D721Med (cell line): Measurements from ENCODE around the gene SLC22A1.

Experiments used
- DNase-seq: peaks from one replicate; pipeline ENCODE4 v3.0.0; 2011; ENCODE audit warnings: low spot score; ENCODE audit not compliant: insufficient read length
- FAIRE-seq: peaks from 2 replicates; lab custom pipeline; 2011; peaks lifted over from hg19 to GRCh38; lab: Jason Lieb, UNC
- CTCF ChIP-seq: IDR thresholded peaks from 2 replicates; pipeline ENCODE4 v1.5.1; 2012; ENCODE audit warnings: mild to moderate bottlenecking, control low read depth; ENCODE audit not compliant: insufficient read depth; ENCODE audit errors: missing control alignments

SLC22A1 gene

GRCh38 chr6:160080097-160080496 lies 41.5 kb upstream of the SLC22A1 start:
- DNase-seq (no peak), FAIRE-seq (no peak)
- TF ChIP-seq CTCF = no peak

DNA sequence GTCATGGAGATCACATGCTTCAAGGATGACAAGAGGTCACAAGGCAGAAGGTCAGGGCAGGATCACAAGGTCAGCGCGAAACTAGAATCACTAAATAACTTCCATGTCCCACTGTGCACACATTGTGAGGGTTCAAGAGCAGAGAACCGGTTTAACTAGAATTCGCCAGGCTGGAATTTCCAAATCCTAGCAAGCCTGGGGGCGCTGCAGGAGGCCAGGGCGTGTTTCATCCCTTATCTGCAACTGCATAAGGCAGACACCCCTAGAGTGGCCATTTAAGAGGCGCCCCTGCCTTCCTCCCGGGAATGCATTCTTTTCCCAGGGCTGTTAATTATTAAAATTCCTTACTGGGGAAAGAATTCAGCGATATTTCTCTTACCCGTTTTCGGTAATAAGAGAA lies 40.2 kb upstream of the SLC22A1 start:
- no peak for TF ChIP-seq CTCF
- FAIRE-seq (no peak), DNase-seq (no peak)

GRCh38 chr6:160082627-160083026 lies 39.0 kb upstream of the SLC22A1 start:
- TF ChIP-seq CTCF = no peak
- DNase-seq (no peak), FAIRE-seq (no peak)

GRCh38 chr6:160084198-160084776 lies 37.3 kb upstream of the SLC22A1 start:
- DNase-seq = no peak
- no peak for FAIRE-seq
- no peak for TF ChIP-seq CTCF

DNA sequence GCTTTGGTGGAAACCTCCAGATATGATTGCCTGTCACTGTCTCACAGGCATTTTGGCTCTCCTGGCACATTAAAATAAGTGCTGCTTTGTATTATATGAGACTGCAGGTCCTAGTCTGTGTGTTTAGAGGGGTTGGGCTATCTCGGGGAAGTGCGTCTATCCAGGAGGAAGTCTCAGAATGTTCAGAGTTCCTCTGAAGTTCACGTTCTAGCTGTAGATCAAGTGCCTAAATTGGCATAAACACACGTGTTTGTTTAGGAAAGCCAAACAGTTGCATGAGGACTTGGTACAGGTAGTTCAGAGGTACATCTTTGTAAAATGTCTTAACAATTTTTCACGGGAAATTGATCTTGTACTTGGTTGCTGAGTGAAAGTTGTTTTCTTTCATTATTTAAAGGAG lies 36.4 kb upstream of the SLC22A1 start:
- FAIRE-seq (no peak), DNase-seq (no peak)
- TF ChIP-seq CTCF = no peak

DNA sequence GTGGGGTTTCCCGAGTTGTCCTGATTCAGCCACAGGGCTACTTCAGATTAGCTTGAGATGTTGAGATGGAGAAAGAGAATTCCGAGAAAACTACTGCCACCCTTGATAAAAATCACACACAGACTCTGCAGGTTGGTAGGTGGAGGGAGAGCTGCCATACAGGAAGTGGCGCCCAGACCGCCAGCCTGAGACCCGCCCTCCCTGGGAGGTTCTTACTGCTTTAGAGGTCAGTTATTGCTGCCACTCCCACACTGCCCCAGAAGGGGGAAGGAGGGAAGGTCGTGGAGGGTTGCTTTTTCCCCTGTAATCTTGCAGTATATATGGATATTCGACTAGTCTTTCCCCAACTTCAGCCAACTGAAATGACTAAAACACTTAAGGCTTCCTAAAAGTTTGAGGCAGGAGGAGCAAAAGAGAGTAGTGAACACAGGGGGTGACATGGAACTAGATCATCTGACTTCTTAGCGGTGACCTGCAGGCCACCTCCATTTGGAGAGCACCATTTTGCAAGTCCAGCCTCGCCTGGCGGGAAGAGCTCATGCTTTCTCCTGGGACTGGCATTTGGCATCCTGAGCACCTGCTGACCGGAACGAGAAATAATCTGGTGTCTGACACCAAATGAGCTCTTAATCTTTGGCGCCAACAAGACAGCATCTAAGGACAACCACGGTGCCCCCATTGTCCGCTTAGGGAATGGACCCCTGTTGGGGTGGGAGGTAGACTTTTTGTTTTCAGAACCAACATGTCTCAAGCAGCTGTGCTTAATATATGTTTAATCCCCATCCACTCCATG lies 35.7 kb upstream of the SLC22A1 start:
- DNase-seq (no peak), FAIRE-seq (no peak)
- TF ChIP-seq CTCF = no peak

DNA sequence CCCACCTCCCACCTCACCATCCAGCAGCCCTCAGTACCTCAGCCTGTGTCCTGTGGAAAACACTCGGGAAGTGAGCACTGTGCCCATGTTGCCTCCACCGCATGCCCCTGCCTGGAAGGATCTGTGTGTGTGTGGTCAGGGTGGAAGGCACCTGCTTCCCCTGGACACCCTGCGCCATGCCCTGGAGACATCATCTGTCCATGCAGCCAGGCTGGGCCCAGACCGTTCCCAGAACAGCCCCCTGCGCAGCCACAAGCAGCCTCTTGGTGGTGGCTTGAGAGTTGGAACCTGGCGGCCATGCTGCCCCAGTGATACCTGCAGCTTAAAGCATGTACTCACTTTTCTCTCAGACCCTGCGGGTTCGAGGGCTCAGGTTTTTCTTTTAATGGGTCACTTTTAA lies 34.9 kb upstream of the SLC22A1 start:
- no peak for TF ChIP-seq CTCF
- FAIRE-seq (no peak), DNase-seq (no peak)
